Esophagus muscularis mucosa (tissue), 4 donors: Measurements from ENCODE around the gene SP8.

Source experiments
- EP300 ChIP-seq: sonication (generic); formaldehyde crosslinking; IDR thresholded peaks from one replicate; pipeline ENCODE4 v1.6.1; 2017; ENCODE audit warnings: antibody characterized with exemption
- POLR2AphosphoS5 ChIP-seq, 2 donors: sonication (generic); formaldehyde crosslinking; IDR thresholded peaks; one replicate each; pipeline ENCODE4 v1.6.1; 2017; ENCODE audit warnings: antibody characterized with exemption in 2 of 2
- TF ChIP-seq, protein P1 (sequence below), 3 experiments: fragments of 200-600 bp in 2 of 3; fragments of 450-650 bp in 1 of 3; sonication (generic) in 2 of 3; IDR thresholded peaks; one replicate each; pipeline ENCODE4 v1.5.1; 2017 to 2019; ENCODE audit warnings: antibody characterized with exemption in 3 of 3, mild to moderate bottlenecking in 2 of 3, moderate library complexity in 1 of 3

DNA sequence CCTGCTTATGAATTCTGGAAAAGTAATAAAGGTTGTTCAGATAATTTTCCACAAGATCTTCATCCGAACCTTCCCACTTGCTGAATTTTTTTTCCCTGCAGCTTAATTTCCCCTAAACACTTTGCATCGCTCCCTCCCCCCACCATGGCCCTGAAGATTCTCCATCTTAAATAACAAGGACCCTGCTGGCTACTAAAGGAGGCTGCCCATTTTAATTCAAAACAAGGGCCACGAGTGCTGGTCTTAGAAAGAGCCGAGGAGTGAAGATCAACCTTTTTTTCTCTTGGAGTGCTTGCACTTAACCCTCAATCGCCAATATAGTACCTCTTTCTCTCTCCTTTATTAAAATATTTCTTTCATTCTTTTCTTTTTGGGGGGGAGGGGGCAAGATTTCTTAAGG, 9.2 kb upstream of the SP8 start:
- TF ChIP-seq, protein P1, sequence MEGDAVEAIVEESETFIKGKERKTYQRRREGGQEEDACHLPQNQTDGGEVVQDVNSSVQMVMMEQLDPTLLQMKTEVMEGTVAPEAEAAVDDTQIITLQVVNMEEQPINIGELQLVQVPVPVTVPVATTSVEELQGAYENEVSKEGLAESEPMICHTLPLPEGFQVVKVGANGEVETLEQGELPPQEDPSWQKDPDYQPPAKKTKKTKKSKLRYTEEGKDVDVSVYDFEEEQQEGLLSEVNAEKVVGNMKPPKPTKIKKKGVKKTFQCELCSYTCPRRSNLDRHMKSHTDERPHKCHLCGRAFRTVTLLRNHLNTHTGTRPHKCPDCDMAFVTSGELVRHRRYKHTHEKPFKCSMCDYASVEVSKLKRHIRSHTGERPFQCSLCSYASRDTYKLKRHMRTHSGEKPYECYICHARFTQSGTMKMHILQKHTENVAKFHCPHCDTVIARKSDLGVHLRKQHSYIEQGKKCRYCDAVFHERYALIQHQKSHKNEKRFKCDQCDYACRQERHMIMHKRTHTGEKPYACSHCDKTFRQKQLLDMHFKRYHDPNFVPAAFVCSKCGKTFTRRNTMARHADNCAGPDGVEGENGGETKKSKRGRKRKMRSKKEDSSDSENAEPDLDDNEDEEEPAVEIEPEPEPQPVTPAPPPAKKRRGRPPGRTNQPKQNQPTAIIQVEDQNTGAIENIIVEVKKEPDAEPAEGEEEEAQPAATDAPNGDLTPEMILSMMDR (IDR thresholded peaks at IDR 0.05): no peak
- no peak for TF ChIP-seq EP300
- TF ChIP-seq POLR2AphosphoS5 (IDR thresholded peaks at IDR 0.05): no peak
